SK-N-MC (cell line): ENCODE data around the gene FXYD1.

Source experiments
- DNase-seq: peaks from one replicate; pipeline ENCODE4 v3.0.0-alpha.2; 2011; ENCODE audit warnings: low read depth, low spot score
- H3K27ac ChIP-seq: fragments of 200-600 bp; sonication (generic); 2 replicates; pipeline ENCODE4 v1.5.1; 2016; ENCODE audit warnings: mixed run types
- H3K36me3 ChIP-seq: fragments of 200-600 bp; sonication (generic); 2 replicates; pipeline ENCODE4 v1.6.1; 2017; ENCODE audit warnings: antibody characterized with exemption, low read length, mixed read lengths; ENCODE audit not compliant: insufficient read depth
- H3K4me3 ChIP-seq: fragments of 200-600 bp; sonication (generic); 2 replicates; pipeline ENCODE4 v1.5.1; 2016
- H3K9ac ChIP-seq: fragments of 200-600 bp; sonication (generic); 2 replicates; pipeline ENCODE4 v1.8.0; 2017; ENCODE audit warnings: mixed run types, mixed read lengths; ENCODE audit not compliant: insufficient read length
- H3K9me3 ChIP-seq: fragments of 200-600 bp; sonication (generic); 2 replicates; pipeline ENCODE4 v1.6.1; 2017; ENCODE audit warnings: low read depth, mild to moderate bottlenecking, antibody characterized with exemption, low read length, moderate library complexity, mixed read lengths
- EZH2 ChIP-seq: fragments of 200-600 bp; sonication (generic); IDR thresholded peaks from one replicate; pipeline ENCODE4 v1.6.1; 2017; ENCODE audit warnings: antibody characterized with exemption
- FOXP2 ChIP-seq: optimal IDR thresholded peaks from 2 replicates; pipeline ENCODE3; 2011; ENCODE audit warnings: mild to moderate bottlenecking, moderate library complexity; ENCODE audit not compliant: insufficient read depth; ENCODE audit errors: extremely low read length, control extremely low read depth
- POLR2AphosphoS5 ChIP-seq: IDR thresholded peaks from 2 replicates; pipeline ENCODE4 v1.6.1; 2012; ENCODE audit warnings: mild to moderate bottlenecking, low read depth, low read length, borderline replicate concordance

The FXYD1 gene

DNA sequence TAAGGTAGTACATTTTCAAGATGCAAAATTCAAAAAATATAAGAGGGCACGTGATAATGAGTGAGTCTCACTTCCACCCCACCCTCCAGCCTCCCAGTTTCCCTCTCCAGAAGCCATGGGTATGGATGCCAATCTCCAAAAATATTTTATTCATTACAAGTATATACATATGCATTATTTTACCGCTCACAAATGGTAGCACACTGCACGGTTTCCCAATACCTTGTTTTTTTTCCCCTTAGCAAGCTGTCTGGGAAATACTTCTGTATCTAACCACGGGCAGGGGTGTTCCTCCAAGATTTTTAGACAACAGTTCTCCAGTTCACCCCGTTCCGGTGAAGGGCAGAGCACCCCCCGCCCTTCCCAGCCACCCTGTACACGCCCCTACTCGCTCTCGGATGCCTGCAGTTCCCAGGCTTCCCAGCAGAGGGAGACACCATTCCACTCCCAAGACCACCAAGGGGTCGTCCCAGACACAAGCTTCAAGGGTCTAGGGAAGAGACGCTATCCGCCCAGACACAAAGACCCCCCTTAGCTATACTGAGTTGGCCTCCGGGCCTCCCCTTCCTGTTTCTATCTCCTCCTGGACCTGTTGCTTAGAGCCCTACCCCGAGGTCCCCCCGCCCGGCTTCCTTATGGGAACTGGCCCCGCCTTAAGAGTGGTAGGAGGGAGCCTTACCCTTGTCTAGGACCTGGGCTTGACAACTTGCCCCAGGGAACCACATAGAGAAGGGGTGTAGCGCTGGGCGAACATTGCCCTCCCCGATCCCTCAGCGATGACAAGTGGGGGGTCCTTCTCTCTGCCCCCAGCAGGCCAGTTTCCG is 24.1 kb upstream of the FXYD1 start:
- H3K4me3 ChIP-seq: peak overlapping the region; percentile 26; the same call in 1 of the 2 replicates
- no peak overlapping the region for H3K27ac ChIP-seq

DNA sequence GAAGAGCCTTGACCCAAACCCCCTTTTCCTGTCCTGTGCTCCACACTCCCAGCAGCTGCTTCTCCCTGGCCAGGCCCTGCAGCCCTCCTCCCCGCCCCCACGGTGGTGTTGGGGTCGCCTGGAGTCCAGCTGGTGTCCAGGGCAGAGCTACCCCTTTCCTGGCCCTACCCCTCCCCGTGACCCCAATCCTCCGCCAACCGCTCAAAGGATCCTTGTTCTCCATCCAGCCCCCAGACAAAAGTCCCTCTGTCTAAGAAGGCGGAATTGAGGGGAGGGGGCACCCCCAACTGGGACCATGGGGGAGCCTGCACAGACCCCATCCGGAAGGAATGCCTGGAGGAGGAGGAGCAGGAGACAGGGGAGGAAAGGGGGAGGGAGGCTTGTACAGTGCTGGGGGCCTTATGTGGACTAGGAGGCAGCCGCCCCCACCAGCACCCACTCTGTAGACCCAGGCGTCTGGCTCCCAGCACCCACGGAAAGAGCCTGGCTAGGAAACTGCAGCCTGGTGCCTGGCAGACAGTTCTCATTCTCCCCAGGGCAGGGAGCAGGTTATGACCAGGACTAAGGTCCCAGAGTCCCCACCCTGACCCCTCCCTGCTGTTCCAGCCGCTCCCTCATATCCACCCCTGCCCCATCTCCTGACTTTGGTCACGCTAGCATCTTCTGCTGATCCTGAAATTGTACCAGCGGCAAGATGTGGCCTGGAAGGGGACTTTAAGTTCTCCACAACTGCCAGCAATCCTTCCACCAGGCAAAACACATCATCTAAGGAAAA is 23.3 kb upstream of the FXYD1 start, which contains the start of gene FXYD3:
Gene FXYD3, plus strand, starts transcription at position 647 of the 775 bp plus-strand sequence. CDS start 3,554 bp downstream, outside the sequence.
- peak within 1 kb of the TSS; percentile 26; the same call in 1 of the 2 replicates for H3K4me3 ChIP-seq
- no peaks in the 10 kb centered on the region for H3K36me3 ChIP-seq
- no peak for TF ChIP-seq FOXP2
- TF ChIP-seq POLR2AphosphoS5: no peak
- no peak for DNase-seq
- no peak within 1 kb of the TSS for H3K27ac ChIP-seq
- H3K9me3 ChIP-seq: no peaks in the 10 kb centered on the region
- H3K9ac ChIP-seq: no peak within 1 kb of the TSS

More for the DNA sequence above, 24.1 kb upstream of the FXYD1 start:
- no peaks in the 10 kb centered on the region for H3K36me3 ChIP-seq
- DNase-seq: no peak
- H3K9ac ChIP-seq: no peak overlapping the region
- H3K9me3 ChIP-seq: no peaks in the 10 kb centered on the region
- TF ChIP-seq FOXP2 (no peak), EZH2 (no peak), POLR2AphosphoS5 (no peak)

DNA sequence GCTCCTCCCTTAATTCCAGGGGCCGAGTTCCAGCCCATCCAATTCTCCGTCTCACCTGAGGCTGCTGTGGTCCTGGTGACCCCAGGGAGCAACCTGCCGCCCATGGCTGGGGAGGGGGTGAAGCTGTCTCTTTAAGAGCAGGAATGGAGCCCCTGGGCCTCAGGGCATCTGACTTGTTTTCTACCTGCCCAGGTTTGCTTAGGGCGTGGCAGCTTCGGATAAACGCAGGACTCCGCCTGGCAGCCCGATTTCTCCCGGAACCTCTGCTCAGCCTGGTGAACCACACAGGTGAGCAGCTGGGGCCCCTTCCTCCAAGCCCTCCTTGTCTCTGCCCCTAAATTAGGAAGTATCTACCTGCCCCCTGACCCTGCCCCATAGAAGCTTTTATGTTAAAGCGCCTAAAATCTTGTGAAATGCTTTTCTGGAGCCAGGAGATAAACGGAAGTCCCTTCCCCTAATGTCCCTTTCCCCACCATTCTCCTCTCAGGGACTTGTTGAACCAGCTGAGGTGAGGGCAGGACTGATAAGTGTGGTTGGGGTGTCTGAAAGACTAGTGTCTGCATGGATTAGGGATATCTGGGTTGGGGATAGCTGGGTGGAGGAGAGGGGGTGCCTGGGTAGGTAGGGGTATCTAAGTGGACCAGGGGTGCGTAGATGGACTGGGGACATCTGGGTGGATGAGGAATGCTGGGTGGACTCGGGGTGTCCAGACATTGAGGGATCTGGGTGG is 22.4 kb upstream of the FXYD1 start:
- no peaks in the 10 kb centered on the region for H3K9me3 ChIP-seq
- no peak overlapping the region for H3K27ac ChIP-seq
- no peak overlapping the region for H3K4me3 ChIP-seq
- DNase-seq: no peak
- no peak overlapping the region for H3K9ac ChIP-seq
- TF ChIP-seq POLR2AphosphoS5 (no peak), FOXP2 (no peak), EZH2 (no peak)
- no peaks in the 10 kb centered on the region for H3K36me3 ChIP-seq

DNA sequence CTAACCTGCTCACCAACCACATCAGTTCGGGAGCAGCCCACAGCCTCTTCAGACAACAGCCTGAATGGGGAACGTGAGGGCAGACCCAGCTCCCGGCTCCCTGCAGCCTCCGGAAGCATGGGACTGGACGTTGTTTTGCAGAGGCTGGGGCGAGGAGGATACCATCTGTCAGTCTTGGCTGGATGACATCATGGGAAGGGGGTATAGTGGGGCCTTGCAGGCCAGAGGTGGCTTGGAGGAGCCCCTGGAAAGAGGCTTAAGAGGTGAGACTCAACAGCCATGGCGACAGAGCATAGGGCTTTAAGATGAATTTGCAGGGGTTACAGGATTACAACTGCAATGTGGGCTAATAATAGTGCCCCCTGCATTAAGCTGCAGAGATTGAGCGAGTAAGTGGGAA is 21.5 kb upstream of the FXYD1 start:
- Histone ChIP-seq H3K4me3 (no peak overlapping the region), H3K27ac (no peak overlapping the region), H3K9ac (no peak overlapping the region), H3K9me3 (no peaks in the 10 kb centered on the region), H3K36me3 (no peaks in the 10 kb centered on the region)
- TF ChIP-seq FOXP2: no peak
- TF ChIP-seq EZH2: no peak
- TF ChIP-seq POLR2AphosphoS5: no peak
- no peak for DNase-seq

DNA sequence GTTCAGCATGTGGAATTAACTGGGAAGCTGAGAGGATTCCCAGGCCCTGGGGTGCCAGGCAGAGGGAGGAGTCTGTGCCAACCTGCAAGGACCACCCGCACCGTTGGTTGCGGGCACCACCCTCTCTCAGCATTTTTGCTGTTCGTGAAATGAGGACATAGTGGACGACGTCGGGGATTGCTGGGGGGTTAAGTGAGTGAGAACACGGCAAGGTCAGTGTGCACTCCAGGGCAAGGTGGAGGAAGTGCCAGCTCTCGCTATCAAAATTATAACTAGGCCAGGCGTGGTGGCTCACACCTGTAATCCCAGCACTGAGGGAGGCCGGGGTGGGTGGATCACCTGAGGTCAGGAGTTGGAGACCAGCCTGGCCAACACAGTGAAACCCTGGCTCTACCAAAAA is 20.8 kb upstream of the FXYD1 start:
- Histone ChIP-seq H3K27ac (no peak overlapping the region), H3K9ac (no peak overlapping the region), H3K36me3 (no peaks in the 10 kb centered on the region), H3K4me3 (no peak overlapping the region), H3K9me3 (no peaks in the 10 kb centered on the region)
- no peak for TF ChIP-seq FOXP2
- TF ChIP-seq EZH2: no peak
- TF ChIP-seq POLR2AphosphoS5: no peak
- DNase-seq: no peak

DNA sequence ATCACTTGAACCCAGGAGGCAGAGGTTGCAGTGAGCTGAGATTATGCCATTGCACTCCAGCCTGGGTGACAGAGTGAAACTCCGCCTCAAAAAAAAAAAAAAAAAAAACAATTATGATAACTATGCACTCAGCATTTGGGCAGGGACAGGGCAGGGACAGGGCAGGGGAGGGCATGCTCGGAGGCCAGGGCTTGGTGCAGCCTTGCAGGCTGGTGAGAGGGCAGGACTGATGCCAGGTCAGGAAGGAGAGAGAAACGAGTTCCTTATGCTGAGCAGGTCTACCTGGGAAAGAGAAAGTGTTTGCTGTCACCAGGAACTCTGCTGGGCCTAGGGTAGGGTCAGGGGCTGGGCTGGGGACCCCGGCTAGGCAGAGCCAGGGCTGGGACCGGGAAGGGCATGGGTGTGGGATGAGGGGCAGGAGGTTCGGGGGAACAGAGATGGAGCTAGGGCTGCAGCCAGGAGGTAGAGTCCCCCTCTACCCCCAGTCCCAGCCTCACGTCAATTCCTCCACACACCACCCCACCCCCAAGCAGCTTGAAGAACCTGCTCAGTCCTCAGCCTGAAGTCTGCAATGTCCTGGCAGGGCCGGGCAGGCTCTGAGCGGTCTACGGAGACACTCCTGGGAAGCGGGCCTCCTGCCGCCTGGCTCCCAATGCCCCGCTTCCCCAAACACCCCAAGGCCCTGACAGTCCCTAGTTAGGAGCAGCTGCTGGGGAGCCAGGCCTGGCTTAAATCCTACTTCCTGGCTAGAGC is 20.2 kb upstream of the FXYD1 start:
- Histone ChIP-seq H3K36me3 (no peaks in the 10 kb centered on the region), H3K27ac (no peak overlapping the region), H3K9ac (no peak overlapping the region), H3K4me3 (no peak overlapping the region), H3K9me3 (no peaks in the 10 kb centered on the region)
- TF ChIP-seq EZH2 (no peak), POLR2AphosphoS5 (no peak), FOXP2 (no peak)
- no peak for DNase-seq

DNA sequence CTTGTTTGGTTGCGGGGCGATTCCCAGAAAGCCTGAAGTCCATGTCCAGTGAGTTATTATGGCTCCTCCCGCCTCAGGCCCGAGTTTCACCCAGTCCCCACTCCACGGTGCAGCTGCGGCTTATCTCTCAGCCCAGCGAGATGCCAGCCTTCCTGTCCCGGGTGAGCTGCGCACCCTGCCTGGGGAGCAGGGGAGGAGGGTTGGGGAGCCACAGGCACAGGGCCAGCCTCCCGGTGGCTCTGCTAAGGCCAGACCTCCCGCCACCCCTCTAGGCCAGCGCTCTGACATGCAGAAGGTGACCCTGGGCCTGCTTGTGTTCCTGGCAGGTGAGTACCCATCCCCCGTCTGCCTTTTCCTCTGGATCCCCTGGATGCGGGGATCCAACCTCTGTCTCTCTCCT is 19.5 kb upstream of the FXYD1 start:
- TF ChIP-seq FOXP2 (no peak), EZH2 (no peak), POLR2AphosphoS5 (no peak)
- DNase-seq: no peak

More for the DNA sequence above, 19.5 kb upstream of the FXYD1 start:
- no peak overlapping the region for H3K4me3 ChIP-seq
- H3K9ac ChIP-seq: no peak overlapping the region
- no peaks in the 10 kb centered on the region for H3K36me3 ChIP-seq
- H3K27ac ChIP-seq: no peak overlapping the region
- H3K9me3 ChIP-seq: no peaks in the 10 kb centered on the region
